PC-9 (cell line): ENCODE data around the gene RHBDD1. TPM values are rescaled to one million over a fixed set of nuclear protein-coding genes. Genes with fewer than 3 reads are reported as not detected.

Experiments used
- BruUV-seq: library from RNA; stranded (reverse); fragments of 400-500 nt; replicated peaks from 2 replicates; lab custom pipeline; 2021; lab: Mats Ljungman, UMichigan
- CTCF ChIA-PET: fragments of 300-600 bp; sonication (Branson Sonifier 250); formaldehyde crosslinking; loops from one replicate; lab custom pipeline; 2022; ENCODE audit warnings: antibody characterized with exemption; lab: Charles Lee
- POLR2A ChIA-PET: fragments of 300-600 bp; sonication (Branson Sonifier 250); formaldehyde crosslinking; loops from one replicate; lab custom pipeline; 2022; ENCODE audit warnings: antibody characterized with exemption; ENCODE audit not compliant: unreplicated experiment; lab: Charles Lee
- DNase-seq, 2 experiments: peaks; one replicate each; pipeline versions ENCODE4 v3.0.0 to v3.0.0-alpha.2; 2015 to 2022; ENCODE audit warnings: mixed read lengths in 1 of 2
- H2AFZ ChIP-seq: fragments of 200-600 bp; sonication (generic); 2 replicates; pipeline ENCODE4 v1.8.1; 2017; ENCODE audit warnings: antibody characterized with exemption
- H3F3A ChIP-seq: fragments of 200-600 bp; sonication (generic); 2 replicates; pipeline ENCODE4 v1.8.1; 2017; ENCODE audit warnings: antibody characterized with exemption, mild to moderate bottlenecking, low read depth; ENCODE audit not compliant: insufficient read depth
- H3K27ac ChIP-seq: fragments of 200-600 bp; sonication (generic); 2 replicates; pipeline ENCODE4 v1.6.1; 2016; ENCODE audit warnings: mixed run types
- H3K27me3 ChIP-seq: fragments of 200-600 bp; sonication (generic); 2 replicates; pipeline ENCODE4 v1.6.1; 2016; ENCODE audit warnings: low read depth, mixed run types; ENCODE audit not compliant: insufficient read depth
- H3K36me3 ChIP-seq: fragments of 200-600 bp; sonication (generic); 2 replicates; pipeline ENCODE4 v1.6.1; 2016; ENCODE audit warnings: low read depth, mixed run types
- H3K4me1 ChIP-seq: fragments of 200-600 bp; sonication (generic); replicated peaks from 2 replicates; pipeline ENCODE4 v1.6.1; 2016; ENCODE audit warnings: mixed run types; ENCODE audit not compliant: insufficient read depth
- H3K4me2 ChIP-seq: fragments of 200-600 bp; sonication (generic); 2 replicates; pipeline ENCODE4 v1.6.1; 2017; ENCODE audit warnings: mixed run types
- H3K4me3 ChIP-seq: fragments of 200-600 bp; sonication (generic); 2 replicates; pipeline ENCODE4 v1.6.1; 2016; ENCODE audit warnings: mixed run types
- H3K79me2 ChIP-seq: fragments of 200-600 bp; sonication (generic); 2 replicates; pipeline ENCODE4 v1.6.1; 2017; ENCODE audit warnings: low read depth, mixed run types
- H3K9me2 ChIP-seq: fragments of 200-600 bp; sonication (generic); 2 replicates; pipeline ENCODE4 v1.8.1; 2017; ENCODE audit warnings: mild to moderate bottlenecking; ENCODE audit not compliant: insufficient read depth
- H3K9me3 ChIP-seq: fragments of 200-600 bp; sonication (generic); 2 replicates; pipeline ENCODE4 v1.8.1; 2016; ENCODE audit warnings: low read depth; ENCODE audit not compliant: insufficient read depth
- H4K20me1 ChIP-seq: fragments of 200-600 bp; sonication (generic); 2 replicates; pipeline ENCODE4 v1.8.1; 2017; ENCODE audit not compliant: insufficient read depth
- CTCF ChIP-seq: fragments of 200-600 bp; sonication (generic); conservative IDR thresholded peaks from 2 replicates; pipeline ENCODE4 v1.6.1; 2017; ENCODE audit warnings: mixed run types, antibody characterized with exemption, mild to moderate bottlenecking, moderate library complexity
- EZH2 ChIP-seq: fragments of 200-600 bp; sonication (generic); IDR thresholded peaks from 2 replicates; pipeline ENCODE4 v1.8.0; 2017; ENCODE audit warnings: antibody characterized with exemption, low read depth
- intact Hi-C: fragments of 100-400 bp; cut with micrococcal nuclease; formaldehyde crosslinking; loops from one replicate; pipeline ENCODE4 v1.10.0; 2022; ENCODE audit not compliant: unreplicated experiment
- total RNA-seq: library from RNA; stranded (reverse); gene quantifications from 2 replicates; pipeline ENCODE4 v1.2.3, GENCODE V29; 2021

Gene RHBDD1
- total RNA-seq, 1 experiment from 2014 or later = 22.3 TPM

GRCh38 chr2:226828191-226828590 lies 7.7 kb upstream of the RHBDD1 start:
- intact Hi-C loops = no loop called here
- no peaks in the 10 kb centered on the region for H3K9me2 ChIP-seq
- ChIA-PET CTCF (no interaction called here), POLR2A (no interaction called here)
- no TSS peak for BruUV-seq
- H3K79me2 ChIP-seq = peaks cover 4% of the 10 kb centered on the region; the same call in 1 of the 2 replicates
- peaks cover under 1% of the 10 kb centered on the region for H3K4me1 ChIP-seq
- H3K4me2 ChIP-seq = no peak overlapping the region
- H3K27ac ChIP-seq = no peak overlapping the region
- DNase-seq = no peak
- H3K36me3 ChIP-seq = no peaks in the 10 kb centered on the region
- no peak overlapping the region for H3K4me3 ChIP-seq
- TF ChIP-seq EZH2 = no peak
- no peak for TF ChIP-seq CTCF
- H4K20me1 ChIP-seq = no peaks in the 10 kb centered on the region; the same call in 1 of the 2 replicates
- H3F3A ChIP-seq = peaks cover 7% of the 10 kb centered on the region; the same call in 1 of the 2 replicates
- no peaks in the 10 kb centered on the region; the same call in 1 of the 2 replicates for H3K9me3 ChIP-seq
- H3K27me3 ChIP-seq = no peaks in the 10 kb centered on the region
- H2AFZ ChIP-seq = no peak overlapping the region

GRCh38 chr2:226829721-226830631 lies 5.9 kb upstream of the RHBDD1 start:
- Histone ChIP-seq H3K9me2 (no peaks in the 10 kb centered on the region), H3K79me2 (peaks cover 22% of the 10 kb centered on the region), H3K4me1 (peaks cover 13% of the 10 kb centered on the region), H2AFZ (no peak overlapping the region), H3K36me3 (0 out of 2 replicates have a peak, but pooled peaks cover 3% of the 10 kb centered on the region), H3K27me3 (no peaks in the 10 kb centered on the region), H3K27ac (no peak overlapping the region), H3K9me3 (no peaks in the 10 kb centered on the region), H3F3A (peaks cover 7% of the 10 kb centered on the region; the same call in 1 of the 2 replicates), H3K4me3 (no peak overlapping the region), H4K20me1 (no peaks in the 10 kb centered on the region; the same call in 1 of the 2 replicates), H3K4me2 (no peak overlapping the region)
- no TSS peak for BruUV-seq
- ChIA-PET CTCF (no interaction called here), POLR2A (no interaction called here)
- intact Hi-C loops = no loop called here
- TF ChIP-seq CTCF (no peak), EZH2 (no peak)
- no peak for DNase-seq

- Histone ChIP-seq H3K9me3 (no peaks in the 10 kb centered on the region), H3K9me2 (no peaks in the 10 kb centered on the region), H3K36me3 (0 out of 2 replicates have a peak, but pooled peaks cover 3% of the 10 kb centered on the region), H3K4me1 (peaks cover 13% of the 10 kb centered on the region), H3K27me3 (no peaks in the 10 kb centered on the region), H4K20me1 (no peaks in the 10 kb centered on the region; the same call in 1 of the 2 replicates), H3K4me3 (no peak overlapping the region), H3F3A (peaks cover 10% of the 10 kb centered on the region), H3K27ac (no peak overlapping the region), H3K4me2 (no peak overlapping the region), H3K79me2 (peaks cover 29% of the 10 kb centered on the region), H2AFZ (no peak overlapping the region)
- no peak for DNase-seq
- ChIA-PET POLR2A (no interaction called here), CTCF (no interaction called here)
- intact Hi-C loops = no loop called here
- TF ChIP-seq CTCF (no peak), EZH2 (no peak)
- BruUV-seq = no TSS peak
These were observed 4.6 kb upstream of the RHBDD1 start for GRCh38 chr2:226831266-226831665.
